A549 (cell line): Measurements from ENCODE around the gene C1QL1.

Experiments
- BHLHE40 ChIP-seq: IDR thresholded peaks from 2 replicates; pipeline ENCODE4 v1.6.1; 2012; ENCODE audit warnings: low read depth, low read length, inconsistent platforms
- CEBPB ChIP-seq, 2 experiments: fragments of >200 bp in 1 of 2; sonication (Bioruptor Twin) in 1 of 2; formaldehyde crosslinking in 1 of 2; IDR thresholded peaks; 2 replicates each; pipeline ENCODE4 v1.6.1; 2012 to 2016
- CTCF ChIP-seq: fragments of >200 bp; sonication (Bioruptor Twin); formaldehyde crosslinking; IDR thresholded peaks from 3 replicates; pipeline ENCODE4 v1.5.1; 2016
- E2F6 ChIP-seq: IDR thresholded peaks from 2 replicates; pipeline ENCODE4 v1.6.1; 2012; ENCODE audit warnings: low read depth, borderline replicate concordance
- EP300 ChIP-seq, 2 experiments: fragments of >200 bp; sonication (Bioruptor Twin); formaldehyde crosslinking; IDR thresholded peaks; 2 replicates in 1 of 2; 3 replicates in 1 of 2; pipeline ENCODE4 v1.6.1; 2016 to 2017
- HDAC2 ChIP-seq: fragments of 200-600 bp; sonication (generic); IDR thresholded peaks from 2 replicates; pipeline ENCODE4 v1.6.1; 2016
- MAFK ChIP-seq: fragments of 450-650 bp; IDR thresholded peaks from 2 replicates; pipeline ENCODE4 v1.6.1; 2014; ENCODE audit not compliant: partially characterized antibody
- PHF8 ChIP-seq: fragments of 200-600 bp; sonication (generic); IDR thresholded peaks from 2 replicates; pipeline ENCODE4 v1.6.1; 2016; ENCODE audit warnings: low read depth, mild to moderate bottlenecking, antibody characterized with exemption, moderate library complexity, borderline replicate concordance
- POLR2A ChIP-seq: IDR thresholded peaks from 2 replicates; pipeline ENCODE4 v1.6.1; 2012; ENCODE audit warnings: mild to moderate bottlenecking, low read length
- RAD21 ChIP-seq, 2 experiments: fragments of >200 bp in 1 of 2; sonication (Bioruptor Twin) in 1 of 2; formaldehyde crosslinking in 1 of 2; IDR thresholded peaks in 1 of 2; conservative IDR thresholded peaks in 1 of 2; 2 replicates in 1 of 2; 3 replicates in 1 of 2; pipeline ENCODE4 v1.6.1; 2012 to 2018; ENCODE audit warnings: inconsistent platforms in 1 of 2
- REST ChIP-seq: fragments of 200-600 bp; sonication (generic); IDR thresholded peaks from 2 replicates; pipeline ENCODE4 v1.6.1; 2016; ENCODE audit warnings: antibody characterized with exemption, mild to moderate bottlenecking, moderate library complexity
- RFX5 ChIP-seq: fragments of 450-650 bp; IDR thresholded peaks from 2 replicates; pipeline ENCODE4 v1.7.1; 2014; ENCODE audit warnings: antibody characterized with exemption, mild to moderate bottlenecking, moderate library complexity

- TF ChIP-seq CTCF (no peak), CEBPB (IDR thresholded peaks at IDR 0.05) (no peak), PHF8 (no peak), POLR2A (no peak), MAFK (no peak), HDAC2 (no peak), RAD21 (conservative IDR thresholded peaks at IDR 0.05 in 1 of 2, IDR thresholded peaks at IDR 0.05 in 1 of 2) (no peak), RFX5 (no peak), BHLHE40 (no peak), REST (no peak), E2F6 (no peak), EP300 (IDR thresholded peaks at IDR 0.05) (no peak)
Measured at GRCh38 chr17:44970136-44970741, 2.1 kb upstream of the C1QL1 start.
